GM19240 (cell line): ENCODE results near the gene NOL6.

Source experiments
- DNase-seq: peaks from one replicate; pipeline ENCODE4 v3.0.0; 2011; ENCODE audit warnings: low spot score; ENCODE audit not compliant: insufficient read length

The NOL6 gene

DNA sequence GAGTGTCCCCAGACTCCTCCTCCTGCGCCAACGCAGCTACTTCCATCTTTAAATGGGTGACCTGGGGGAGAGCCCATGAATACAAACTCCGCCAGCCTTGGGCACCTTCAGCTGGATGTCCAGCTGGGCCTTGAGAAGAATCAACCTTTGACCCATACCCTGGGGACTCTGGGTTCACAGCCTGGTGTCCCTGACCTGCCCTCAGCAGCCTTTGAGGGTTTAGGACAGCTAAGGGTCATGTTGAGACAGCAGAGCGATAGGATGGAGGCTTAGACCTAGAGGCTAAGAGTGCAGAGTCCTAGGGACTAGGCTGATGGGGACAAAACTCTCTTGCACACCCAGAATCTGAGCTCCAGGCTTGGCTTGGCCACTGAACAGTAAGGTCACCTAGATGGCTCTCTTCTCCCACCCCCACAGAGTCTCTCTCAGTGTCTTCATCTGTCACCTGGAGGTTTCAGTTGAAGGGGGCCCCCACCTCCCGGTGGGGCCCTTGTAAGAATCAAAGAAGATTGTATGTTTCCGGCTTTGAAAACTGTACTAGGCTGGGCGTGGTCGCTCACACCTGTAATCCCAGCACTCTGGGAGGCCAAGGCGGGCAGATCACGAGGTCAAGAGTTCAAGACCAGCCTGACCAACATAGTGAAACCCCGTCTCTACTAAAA, 19.6 kb downstream of the NOL6 start:
- DNase-seq: no peak

DNA sequence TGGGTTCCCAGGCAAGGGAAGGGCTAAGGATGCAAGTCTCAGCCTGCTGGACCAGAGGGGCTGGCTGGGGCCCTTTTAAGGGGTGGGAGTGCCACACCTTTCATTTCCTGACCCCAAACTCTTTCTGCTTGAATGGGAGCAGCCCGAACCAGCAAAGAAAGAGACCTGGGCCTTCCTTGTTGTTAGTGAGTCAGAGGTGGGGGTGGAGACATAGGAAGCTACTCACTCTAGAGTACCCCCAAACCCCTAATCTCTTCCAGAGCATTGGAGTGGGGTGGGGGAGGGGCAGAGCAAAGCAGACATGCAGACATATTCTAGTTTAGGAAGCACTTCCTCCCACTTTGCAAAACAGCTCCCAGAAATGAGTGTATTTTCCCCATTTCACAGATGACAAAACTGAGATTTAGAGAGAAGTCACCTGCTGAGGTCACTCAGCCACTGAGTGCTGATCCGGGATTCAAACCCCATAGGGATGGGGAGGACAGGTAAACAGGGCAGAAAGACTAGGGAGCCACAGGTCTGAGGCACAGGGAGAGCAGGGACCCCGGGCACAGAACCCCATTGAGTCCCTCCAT, 20.4 kb downstream of the NOL6 start:
- DNase-seq: no peak

GRCh38 chr9:33452828-33453271, 20.9 kb downstream of the NOL6 start:
- no peak for DNase-seq

GRCh38 chr9:33450621-33451146, 23.0 kb downstream of the NOL6 start:
- no peak for DNase-seq

DNA sequence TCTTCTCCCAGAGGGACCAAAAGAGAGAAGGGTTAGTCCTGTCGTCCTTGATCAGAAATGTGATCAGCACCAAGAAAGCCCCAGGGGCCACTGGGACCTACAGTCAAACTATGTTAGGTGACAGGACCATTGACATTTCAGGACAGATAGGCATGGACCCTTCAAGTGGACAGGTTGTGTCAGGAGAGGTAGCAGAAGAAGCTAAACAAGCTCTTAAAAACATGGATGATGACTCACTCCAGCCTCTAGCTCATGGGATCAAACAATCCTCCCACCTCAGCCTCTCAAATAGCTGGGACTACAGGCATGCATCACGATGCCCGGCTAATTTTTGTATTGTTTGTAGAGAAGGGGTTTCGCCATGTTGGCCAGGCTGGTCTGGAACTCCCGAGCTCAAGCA, 24.0 kb downstream of the NOL6 start:
- DNase-seq: no peak

GRCh38 chr9:33447799-33448553, 25.7 kb downstream of the NOL6 start:
- no peak for DNase-seq

DNA sequence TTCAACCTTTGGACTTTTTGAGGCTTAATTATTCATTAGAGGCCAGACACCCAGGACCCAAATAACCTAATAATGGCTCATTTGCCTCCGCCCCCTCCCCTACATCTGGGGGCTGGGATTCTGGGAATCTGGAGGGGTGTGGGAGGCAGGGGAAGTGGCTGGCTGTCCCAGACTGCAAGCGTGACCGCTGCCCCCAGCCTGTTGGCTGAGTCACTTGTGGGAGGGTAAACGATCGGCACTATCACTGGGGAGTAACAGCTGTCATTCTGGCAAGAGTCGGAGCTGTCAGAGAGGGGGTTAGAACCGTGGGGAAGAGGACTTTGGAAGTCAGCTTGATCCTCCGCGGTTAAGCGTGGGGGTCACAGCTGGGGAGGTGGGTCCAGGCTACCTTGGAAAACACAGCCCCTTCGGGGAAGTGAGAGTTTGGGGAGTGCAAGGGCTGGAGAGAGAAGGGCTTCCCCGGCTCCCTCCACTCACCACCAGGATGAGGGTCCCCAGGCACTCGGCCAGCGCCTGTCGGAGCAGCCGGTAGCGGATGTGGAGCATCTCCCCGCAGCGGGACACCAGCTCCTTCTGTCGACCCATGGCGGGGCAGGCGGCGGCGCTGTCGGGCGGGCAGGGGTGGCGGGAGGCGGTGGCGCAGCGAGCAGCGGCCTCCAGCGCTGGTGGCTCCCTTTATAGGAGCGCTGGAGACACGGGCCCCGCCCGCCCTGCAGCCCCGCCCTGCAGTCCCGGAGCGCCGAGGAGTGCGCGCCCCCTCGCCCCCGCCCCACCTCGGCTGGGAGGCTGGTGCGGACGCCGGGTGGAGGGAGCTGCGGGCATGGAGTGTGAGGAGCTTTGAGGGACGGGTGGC, 26.6 kb downstream of the NOL6 start, which contains the start of gene AQP3:
AQP3 (minus strand) TSS at position 648 of the 853 bp plus-strand sequence; CDS start at position 585, 63 bp downstream.
- DNase-seq: peak; percentile 53

- DNase-seq: peak; percentile 67
These were observed 27.3 kb downstream of the NOL6 start for GRCh38 chr9:33446240-33446945.

DNA sequence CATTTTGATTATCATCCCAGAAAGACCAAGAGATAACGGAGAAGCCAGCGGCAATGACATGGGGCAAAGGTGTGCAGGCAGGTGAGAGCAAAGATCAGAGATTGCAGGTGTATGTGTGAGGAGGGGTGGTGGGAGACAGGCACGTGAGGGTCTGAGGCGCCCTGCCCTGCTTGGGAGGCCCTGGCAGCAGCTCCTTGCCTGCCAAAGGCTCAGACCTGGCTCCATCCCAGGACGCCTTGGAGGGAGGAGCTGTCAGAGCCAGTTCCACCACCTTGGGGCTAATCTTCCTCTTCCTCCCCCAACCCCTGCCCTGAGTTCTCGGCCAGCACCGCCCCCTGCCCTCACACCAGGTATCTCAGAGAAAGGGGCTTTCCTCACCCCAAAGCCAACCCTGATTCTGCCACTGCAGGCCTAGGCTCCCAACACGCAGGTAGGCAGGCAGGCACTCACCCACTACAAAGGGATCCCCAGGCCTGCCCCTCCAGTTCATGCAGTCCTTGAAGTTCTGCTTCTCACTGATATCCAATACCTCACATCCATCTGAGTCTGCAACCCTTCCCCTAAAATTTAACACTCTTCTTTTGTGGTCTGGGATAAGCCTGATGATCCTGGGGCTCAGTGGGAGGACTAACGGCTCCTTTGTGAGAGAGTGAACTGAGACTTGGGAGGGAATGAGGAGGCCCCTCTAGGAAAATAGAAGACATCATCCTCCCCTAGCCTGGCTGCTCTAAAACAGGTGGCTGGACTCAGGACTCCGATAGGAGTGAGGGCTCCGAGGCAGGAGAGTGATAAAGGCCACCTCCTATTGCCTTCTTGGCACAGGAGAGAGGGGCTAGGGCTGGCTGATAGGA, 28.1 kb downstream of the NOL6 start:
- no peak for DNase-seq

- no peak for DNase-seq
These were observed 30.1 kb downstream of the NOL6 start for GRCh38 chr9:33443464-33444154.

GRCh38 chr9:33443047-33443446, 30.7 kb downstream of the NOL6 start:
- DNase-seq: no peak

DNA sequence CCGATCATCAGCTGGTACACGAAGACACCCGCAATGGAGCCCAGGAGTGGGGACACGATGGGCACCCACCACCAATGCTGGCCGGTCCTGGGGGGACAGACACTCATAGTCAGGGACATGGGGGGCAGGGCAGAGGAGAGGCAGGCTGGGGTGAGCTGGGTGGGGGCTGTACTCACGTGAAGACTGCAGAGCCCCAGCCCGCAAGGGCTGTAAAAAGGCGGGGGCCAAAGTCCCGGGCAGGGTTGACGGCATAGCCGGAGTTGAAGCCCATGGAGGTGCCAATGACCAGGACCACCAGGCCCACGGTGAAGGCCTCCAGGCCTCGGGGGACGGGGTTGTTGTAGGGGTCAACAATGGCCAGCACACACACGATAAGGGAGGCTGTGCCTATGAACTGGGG, 31.6 kb downstream of the NOL6 start:
- no peak for DNase-seq

- no peak for DNase-seq
These were observed 33.1 kb downstream of the NOL6 start for GRCh38 chr9:33440609-33441008.

DNA sequence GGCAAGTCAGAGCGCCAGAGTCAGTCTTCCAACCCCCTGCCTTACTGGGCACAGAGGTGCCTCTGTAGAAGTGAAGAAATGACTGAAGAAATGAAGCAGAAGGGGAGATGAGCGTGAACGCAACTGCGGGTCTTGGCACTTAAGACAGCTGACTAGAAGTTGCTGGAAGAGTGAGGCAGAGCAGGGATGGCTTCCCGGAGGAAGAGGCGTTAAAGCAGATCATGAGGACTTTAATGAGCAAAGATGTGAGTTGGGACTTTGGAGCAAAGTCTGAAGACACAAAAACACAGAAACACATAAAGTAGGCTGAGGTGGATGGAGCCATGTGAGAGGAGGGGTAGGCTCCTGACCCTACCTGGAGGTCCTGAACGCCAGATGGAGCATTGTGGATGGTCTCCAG, 33.5 kb downstream of the NOL6 start:
- DNase-seq: no peak

GRCh38 chr9:33439731-33440130, 34.0 kb downstream of the NOL6 start:
- no peak for DNase-seq

GRCh38 chr9:33438926-33439680, 34.6 kb downstream of the NOL6 start:
- DNase-seq: no peak

GRCh38 chr9:33437898-33438297, 35.8 kb downstream of the NOL6 start:
- DNase-seq: no peak

DNA sequence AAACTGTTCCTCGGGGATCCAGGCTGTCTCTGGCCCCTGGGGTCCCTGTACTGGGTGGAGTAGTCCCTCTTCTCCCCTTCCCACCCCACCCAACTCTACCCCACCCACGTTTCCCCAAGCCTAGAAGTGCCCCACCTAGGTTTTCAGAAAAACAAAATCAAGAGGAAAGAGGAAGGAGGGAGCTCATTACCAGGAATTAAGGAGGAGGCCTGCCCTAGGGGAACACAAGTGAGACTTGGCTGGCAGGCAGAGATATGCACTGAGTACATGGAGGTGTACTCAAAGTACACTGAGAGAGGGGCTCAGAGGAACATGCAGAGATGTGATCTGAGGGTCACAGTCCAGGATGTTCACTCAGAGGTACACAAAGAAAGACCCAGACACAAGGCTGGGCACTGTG, 36.5 kb downstream of the NOL6 start:
- DNase-seq: no peak
